Breast epithelium (tissue), 3 donors: ENCODE results near the gene ALAS2.

ENCODE experiments used
- POLR2A ChIP-seq: fragments of 450-650 bp; IDR thresholded peaks from one replicate; pipeline ENCODE4 v1.6.1; 2016; ENCODE audit warnings: antibody characterized with exemption, mild to moderate bottlenecking, moderate library complexity
- POLR2AphosphoS5 ChIP-seq, 3 donors: sonication (generic); formaldehyde crosslinking; IDR thresholded peaks; one replicate each; pipeline ENCODE4 v1.6.1; 2017; ENCODE audit warnings: antibody characterized with exemption in 3 of 3
- TF ChIP-seq, protein P1 (sequence below), 3 donors: fragments of 450-650 bp; IDR thresholded peaks; one replicate each; pipeline ENCODE4 v1.5.1; 2016 to 2017; ENCODE audit warnings: antibody characterized with exemption in 3 of 3, mild to moderate bottlenecking in 3 of 3, moderate library complexity in 3 of 3

GRCh38 chrX:54994668-54995351 lies 36.0 kb downstream of the ALAS2 start:
- TF ChIP-seq, protein P1, sequence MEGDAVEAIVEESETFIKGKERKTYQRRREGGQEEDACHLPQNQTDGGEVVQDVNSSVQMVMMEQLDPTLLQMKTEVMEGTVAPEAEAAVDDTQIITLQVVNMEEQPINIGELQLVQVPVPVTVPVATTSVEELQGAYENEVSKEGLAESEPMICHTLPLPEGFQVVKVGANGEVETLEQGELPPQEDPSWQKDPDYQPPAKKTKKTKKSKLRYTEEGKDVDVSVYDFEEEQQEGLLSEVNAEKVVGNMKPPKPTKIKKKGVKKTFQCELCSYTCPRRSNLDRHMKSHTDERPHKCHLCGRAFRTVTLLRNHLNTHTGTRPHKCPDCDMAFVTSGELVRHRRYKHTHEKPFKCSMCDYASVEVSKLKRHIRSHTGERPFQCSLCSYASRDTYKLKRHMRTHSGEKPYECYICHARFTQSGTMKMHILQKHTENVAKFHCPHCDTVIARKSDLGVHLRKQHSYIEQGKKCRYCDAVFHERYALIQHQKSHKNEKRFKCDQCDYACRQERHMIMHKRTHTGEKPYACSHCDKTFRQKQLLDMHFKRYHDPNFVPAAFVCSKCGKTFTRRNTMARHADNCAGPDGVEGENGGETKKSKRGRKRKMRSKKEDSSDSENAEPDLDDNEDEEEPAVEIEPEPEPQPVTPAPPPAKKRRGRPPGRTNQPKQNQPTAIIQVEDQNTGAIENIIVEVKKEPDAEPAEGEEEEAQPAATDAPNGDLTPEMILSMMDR (IDR thresholded peaks at IDR 0.05) = no peak
- TF ChIP-seq POLR2AphosphoS5 (IDR thresholded peaks at IDR 0.05) (no peak), POLR2A (no peak)
